Stomach (tissue), 9 donors: ENCODE data around the gene TEKTIP1. TPM values are rescaled to one million over a fixed set of nuclear protein-coding genes. Genes with fewer than 3 reads are reported as not detected.

ENCODE experiments used
- DNase-seq, 2 donors: peaks; one replicate each; pipeline versions ENCODE4 v3.0.0 to v3.0.0-alpha.2; 2013 to 2019
- H3K27ac ChIP-seq, 5 donors: fragments of 200-600 bp in 4 of 5; sonication (generic) in 4 of 5; one replicate each; pipeline ENCODE4 v1.5.1; 2013 to 2019; ENCODE audit warnings: mild to moderate bottlenecking in 1 of 5, moderate library complexity in 1 of 5
- H3K27me3 ChIP-seq, 3 donors: fragments of 200-600 bp; sonication (generic); one replicate each; pipeline ENCODE4 v1.5.1; 2017 to 2019; ENCODE audit warnings: mixed run types in 1 of 3
- H3K36me3 ChIP-seq, 4 donors: fragments of 200-600 bp; sonication (generic); 1 replicate in 3 of 4; 2 replicates in 1 of 4; pipeline ENCODE4 v1.5.1; 2016 to 2019
- H3K4me1 ChIP-seq, 4 donors: fragments of 200-600 bp; sonication (generic); one replicate each; pipeline ENCODE4 v1.5.1; 2016 to 2019
- H3K4me3 ChIP-seq, 4 donors: fragments of 200-600 bp; sonication (generic) in 3 of 4; one replicate each; pipeline ENCODE4 v1.5.1; 2016 to 2019; ENCODE audit warnings: mild to moderate bottlenecking in 1 of 4
- H3K9me3 ChIP-seq, 4 donors: fragments of 200-600 bp; sonication (generic); one replicate each; pipeline ENCODE4 v1.5.1; 2016 to 2019
- CTCF ChIP-seq, 7 experiments: fragments of 450-650 bp in 4 of 7; fragments of 200-600 bp in 3 of 7; sonication (generic) in 3 of 7; IDR thresholded peaks; one replicate each; pipeline ENCODE4 v1.5.1; 2016 to 2019; ENCODE audit warnings: antibody characterized with exemption in 7 of 7, control low read depth in 2 of 7, mild to moderate bottlenecking in 1 of 7
- EP300 ChIP-seq: sonication (generic); formaldehyde crosslinking; IDR thresholded peaks from one replicate; pipeline ENCODE4 v1.6.1; 2017; ENCODE audit warnings: antibody characterized with exemption
- POLR2A ChIP-seq, 4 donors: fragments of 450-650 bp; IDR thresholded peaks; one replicate each; pipeline ENCODE4 v1.6.1; 2016; ENCODE audit warnings: antibody characterized with exemption in 4 of 4, control low read depth in 2 of 4, mild to moderate bottlenecking in 1 of 4, moderate library complexity in 1 of 4
- POLR2AphosphoS5 ChIP-seq, 3 donors: sonication (generic); formaldehyde crosslinking; IDR thresholded peaks; one replicate each; pipeline ENCODE4 v1.6.1; 2016; ENCODE audit warnings: antibody characterized with exemption in 3 of 3
- WGBS, 5 donors: extraction: QIAGEN DNeasy Blood & Tissue Kit in 3 of 5; methylation state at CpG; one replicate each; pipeline versions ENCODE4 v1.1.5 to v1.1.7; 2013 to 2018; 5-methylcytosine and 5-hydroxymethylcytosine counted together
- intact Hi-C: fragments of 100-400 bp; cut with DNase I; formaldehyde crosslinking; loops from one replicate; pipeline ENCODE4 v1.15.1; 2023; ENCODE audit warnings: low total_unique reads
- polyA plus RNA-seq, 3 donors: library from polyadenylated mRNA; stranded (reverse); fragments of 200-250 nt; gene quantifications; one replicate each; pipeline ENCODE4 v1.2.3, GENCODE V29; 2013
- total RNA-seq, 5 donors: library from RNA; depleted of rRNA; stranded (reverse); fragments of >200 nt; gene quantifications; one replicate each; pipeline versions ENCODE4 v1.1.0 to v1.2.3, GENCODE V29; 2014 to 2016
- donor health status: healthy with polysubstance abuse.
- donor health status: Bipolar disorder and iron deficiency.
- donor health status: healthy.

The TEKTIP1 gene
- total and polyA plus RNA-seq, 8 donors = 0.28 to 1.00 TPM; not detected in 6

- Histone ChIP-seq H3K4me1 (peaks cover 16 to 29% (median 24%) of the 10 kb centered on the region in 4 donors), H3K4me3 (no peak overlapping the region), H3K36me3 (peaks cover 20 to 64% (median 55%) of the 10 kb centered on the region in 4 donors), H3K27me3 (no peaks in the 10 kb centered on the region), H3K9me3 (no peaks in the 10 kb centered on the region), H3K27ac (no peak overlapping the region)
- no peak for TF ChIP-seq CTCF (IDR thresholded peaks at IDR 0.05)
- TF ChIP-seq POLR2AphosphoS5 (IDR thresholded peaks at IDR 0.05) = no peak
- TF ChIP-seq POLR2A (IDR thresholded peaks at IDR 0.05) = no peak
- TF ChIP-seq EP300 = no peak
- WGBS, 5 donors = 95 to 98% (median 97%) methylated on average over 13 to 32 of the region's 32 CpGs
- intact Hi-C loops = no loop called here
- DNase-seq = no peak
These were observed 42.3 kb upstream of the TEKTIP1 start for GRCh38 chr19:3496392-3497273.

GRCh38 chr19:3497757-3498520 lies 41.0 kb upstream of the TEKTIP1 start:
- intact Hi-C loops = no loop called here
- no peaks in the 10 kb centered on the region for H3K9me3 ChIP-seq
- peaks cover 16 to 29% (median 24%) of the 10 kb centered on the region in 4 donors for H3K4me1 ChIP-seq
- no peak for TF ChIP-seq CTCF (IDR thresholded peaks at IDR 0.05)
- no peak for TF ChIP-seq EP300
- TF ChIP-seq POLR2A (IDR thresholded peaks at IDR 0.05) = no peak
- TF ChIP-seq POLR2AphosphoS5 (IDR thresholded peaks at IDR 0.05) = no peak
- H3K27me3 ChIP-seq = no peaks in the 10 kb centered on the region
- no peak overlapping the region for H3K27ac ChIP-seq
- 96 to 99% (median 97%) methylated on average over 5 of the region's 5 CpGs for WGBS, 5 donors
- peaks cover 14 to 51% (median 42%) of the 10 kb centered on the region in 4 donors for H3K36me3 ChIP-seq
- H3K4me3 ChIP-seq = no peak overlapping the region
- DNase-seq = no peak

GRCh38 chr19:3499738-3500428 lies 39.1 kb upstream of the TEKTIP1 start:
- no peak for DNase-seq

More at GRCh38 chr19:3499738-3500428, 39.1 kb upstream of the TEKTIP1 start:
- H3K36me3 ChIP-seq = peaks cover 14 to 32% (median 23%) of the 10 kb centered on the region in 4 donors
- no peak for TF ChIP-seq EP300
- TF ChIP-seq POLR2AphosphoS5 (IDR thresholded peaks at IDR 0.05) = no peak
- no peak for TF ChIP-seq CTCF (IDR thresholded peaks at IDR 0.05)
- TF ChIP-seq POLR2A (IDR thresholded peaks at IDR 0.05) = no peak
- H3K4me3 ChIP-seq = peak overlapping the region; percentile 81 to 100 (median 96)
- 20 to 28% (median 21%) methylated on average over 17 to 18 of the region's 18 CpGs for WGBS, 5 donors
- H3K4me1 ChIP-seq = peaks cover 16 to 29% (median 21%) of the 10 kb centered on the region in 4 donors
- no peaks in the 10 kb centered on the region for H3K27me3 ChIP-seq
- no peaks in the 10 kb centered on the region for H3K9me3 ChIP-seq
- peak overlapping the region; percentile 69 to 96 (median 92) for H3K27ac ChIP-seq
- intact Hi-C loops = no loop called here
